Fibroblast of skin of left quadriceps (primary cell): Measurements from ENCODE around the gene MAB21L2.

Experiments used
- DNase-seq, 2 experiments: peaks; one replicate each; pipeline ENCODE4 v3.0.0-alpha.2; 2013; ENCODE audit warnings: low read depth in 2 of 2

MAB21L2 gene

DNA sequence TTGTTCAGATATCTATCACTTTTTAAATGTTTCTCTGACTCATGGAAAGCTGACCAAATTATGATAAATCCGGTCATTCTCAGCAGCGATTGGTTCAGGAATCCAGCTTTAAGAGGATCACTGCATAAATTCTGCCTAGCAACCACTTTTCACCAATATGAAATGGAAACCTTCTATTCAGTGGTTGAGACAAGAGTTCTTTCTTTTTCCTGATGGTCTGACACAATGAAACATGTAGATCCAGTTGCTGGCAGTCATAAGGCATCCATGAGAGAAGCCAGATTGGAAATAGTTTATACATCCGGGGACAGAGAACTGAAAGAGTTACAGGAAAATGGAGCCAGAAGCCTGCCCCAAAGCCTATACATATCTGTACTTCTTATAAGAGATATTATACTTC lies 27.2 kb downstream of the MAB21L2 start:
- DNase-seq = no peak

DNA sequence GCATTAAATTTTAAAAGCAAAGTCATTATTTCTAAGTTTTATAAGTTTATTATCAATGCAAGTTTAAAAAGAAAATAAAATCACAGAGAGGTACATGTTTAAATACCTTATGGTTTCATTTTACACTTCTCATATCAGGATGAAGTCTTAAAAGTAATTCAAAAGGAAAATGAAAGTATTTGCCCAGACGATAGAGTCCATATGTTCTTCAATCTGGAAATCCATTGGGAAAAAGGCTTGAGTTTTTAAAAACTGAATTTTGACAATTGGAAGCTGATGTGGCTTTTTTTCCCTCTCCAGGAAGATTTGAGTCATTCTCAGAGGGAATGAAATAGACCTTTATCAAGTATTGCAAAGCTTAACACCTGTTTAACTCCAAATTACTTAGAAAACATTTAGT lies 37.1 kb downstream of the MAB21L2 start:
- no peak for DNase-seq

DNA sequence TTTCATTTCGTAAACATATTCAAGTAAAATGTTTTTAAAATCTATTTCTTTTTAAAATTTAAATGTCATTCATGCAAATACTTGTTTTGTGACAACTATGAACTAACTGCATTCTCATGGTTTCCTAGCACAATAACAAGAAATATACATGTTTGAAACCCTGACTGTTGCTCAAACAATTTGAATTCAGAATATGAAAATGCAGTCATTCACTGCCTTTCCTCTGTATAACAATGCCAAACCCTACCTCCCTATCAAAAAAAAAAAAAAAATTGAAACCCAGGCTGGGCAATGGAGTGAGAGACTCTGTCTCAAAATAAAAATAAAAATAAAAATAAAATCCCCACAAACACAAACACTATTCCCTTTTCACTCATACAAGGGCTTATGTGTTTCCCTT lies 42.1 kb downstream of the MAB21L2 start:
- no peak for DNase-seq

DNA sequence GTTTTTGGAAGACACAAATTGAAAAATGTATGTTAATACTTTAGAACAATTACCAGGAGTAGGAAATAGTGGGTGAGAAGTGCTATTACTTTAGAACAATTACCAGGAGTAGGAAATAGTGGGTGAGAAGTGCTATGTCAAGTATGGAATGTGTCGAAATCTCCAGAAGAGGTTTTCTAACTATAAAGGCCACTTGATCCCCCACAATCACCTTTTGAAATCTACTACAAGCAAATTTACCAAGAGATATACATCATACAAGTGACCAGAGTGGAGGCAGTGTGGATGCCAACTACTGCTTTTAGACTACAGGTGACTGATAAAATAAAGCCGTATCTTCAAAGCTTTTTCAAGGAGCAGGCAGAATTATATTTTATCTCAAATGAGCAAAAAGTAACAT lies 43.1 kb downstream of the MAB21L2 start:
- DNase-seq = no peak

DNA sequence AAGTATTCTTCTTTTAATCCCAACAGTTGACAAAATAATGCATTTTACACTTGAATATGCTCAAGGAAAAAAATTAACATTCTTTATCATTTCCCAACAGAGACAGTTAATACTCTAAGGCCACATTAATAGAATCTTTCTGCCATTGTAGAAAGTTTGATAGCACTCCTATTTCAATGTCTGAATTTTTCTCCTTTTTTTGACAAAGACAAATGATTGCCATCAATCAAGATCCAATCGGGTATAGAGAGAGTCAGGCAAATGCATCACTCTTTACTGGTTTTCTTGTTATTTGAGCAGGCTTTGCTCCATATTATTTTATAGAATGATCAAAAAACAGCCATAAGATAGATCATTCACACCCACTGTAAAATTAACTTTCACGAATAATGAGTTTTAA lies 46.1 kb downstream of the MAB21L2 start:
- no peak for DNase-seq

DNA sequence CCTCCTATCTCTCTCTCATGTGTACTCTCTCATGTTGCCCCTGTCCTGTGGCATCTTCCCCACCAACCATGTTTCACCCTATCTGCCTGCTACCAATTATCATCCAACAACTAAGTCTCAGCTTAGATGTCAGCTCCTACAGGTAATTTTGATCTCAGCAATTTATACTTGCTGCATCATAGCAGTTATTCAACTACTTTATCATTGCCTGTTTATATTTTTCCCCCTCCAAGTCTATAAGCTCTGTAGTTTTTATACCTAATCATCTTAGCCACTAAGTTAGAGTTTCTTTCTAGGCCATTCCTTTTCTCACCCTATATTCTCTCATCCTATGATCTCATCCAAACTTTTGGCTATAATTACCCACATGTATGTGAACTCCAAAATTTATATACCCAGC lies 50.7 kb downstream of the MAB21L2 start:
- DNase-seq = no peak
